Right hindlimb (tissue), 1 donor: ENCODE data around the gene NKD2.

Source experiments
- DNase-seq: peaks from one replicate; pipeline ENCODE4 v3.0.0-alpha.2; 2018

Gene NKD2

GRCh38 chr5:1032011-1032410 lies 23.4 kb downstream of the NKD2 start:
- DNase-seq = no peak

DNA sequence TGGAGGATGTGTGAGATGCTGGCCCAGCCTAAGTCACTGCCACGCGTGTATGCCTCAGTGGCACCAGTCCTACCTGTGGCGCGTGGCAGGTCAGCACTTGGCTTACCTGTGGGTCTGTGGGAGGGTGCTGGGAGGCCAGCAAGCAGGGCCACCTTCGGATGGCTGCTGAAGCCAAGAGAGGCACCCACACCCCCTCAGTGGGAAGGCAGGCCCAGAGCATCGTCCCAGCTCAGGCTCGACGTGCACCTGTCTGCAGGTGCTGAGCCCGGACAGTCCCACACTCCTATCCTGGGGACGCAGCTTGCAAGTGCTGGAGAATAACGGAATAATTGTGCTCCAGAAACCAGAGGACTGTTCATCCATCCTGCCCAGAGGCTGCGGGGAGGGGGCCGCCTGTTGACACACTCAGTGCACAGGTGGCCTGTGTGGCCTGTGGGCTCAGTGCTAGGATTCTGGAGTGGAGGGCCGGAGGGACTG lies 24.0 kb downstream of the NKD2 start:
- DNase-seq = no peak

- no peak for DNase-seq
These were observed 24.6 kb downstream of the NKD2 start for GRCh38 chr5:1033178-1033577.

- DNase-seq = no peak
These were observed 25.2 kb downstream of the NKD2 start for GRCh38 chr5:1033606-1034420.

DNA sequence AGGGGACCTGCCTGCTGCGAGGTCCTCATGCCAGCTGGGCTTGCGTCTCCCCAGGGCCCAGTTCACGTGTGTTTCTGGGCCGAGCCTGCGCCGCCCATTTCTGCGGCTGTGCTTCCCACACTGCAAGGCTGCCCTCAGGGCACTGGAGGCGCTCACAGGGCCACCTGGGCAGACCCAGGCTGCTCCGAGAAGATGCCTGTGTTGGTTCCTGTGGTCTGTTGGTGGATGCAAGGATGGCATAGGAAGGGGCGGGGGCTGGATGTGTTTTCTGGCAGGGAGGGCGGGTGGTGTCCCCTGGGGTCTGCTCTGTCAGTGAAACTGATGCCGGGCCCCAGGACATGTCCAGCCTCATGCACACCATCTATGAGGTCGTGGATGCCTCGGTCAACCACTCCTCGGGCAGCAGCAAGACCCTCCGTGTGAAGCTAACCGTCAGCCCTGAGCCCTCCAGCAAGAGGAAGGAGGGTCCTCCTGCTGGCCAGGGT lies 25.9 kb downstream of the NKD2 start:
- no peak for DNase-seq

DNA sequence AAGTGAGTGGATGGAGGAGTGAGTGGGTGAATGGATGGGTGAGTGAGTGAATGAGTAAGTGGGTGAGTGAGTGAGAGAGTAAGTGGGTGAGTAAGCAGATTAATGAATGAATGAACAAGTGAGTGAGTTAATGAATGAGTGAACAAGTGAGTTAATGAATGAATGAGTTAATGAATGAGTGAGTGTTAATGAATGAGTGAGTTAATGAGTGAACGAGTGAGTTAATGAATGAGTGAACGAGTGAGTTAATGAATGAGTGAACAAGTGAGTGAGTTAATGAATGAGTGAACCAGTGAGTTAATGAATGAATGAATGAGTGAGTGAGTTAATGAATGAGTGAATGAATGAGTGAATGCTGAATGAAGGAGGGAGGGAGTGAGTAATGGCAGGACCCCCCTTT lies 26.4 kb downstream of the NKD2 start:
- no peak for DNase-seq

GRCh38 chr5:1035421-1036405 lies 27.1 kb downstream of the NKD2 start:
- no peak for DNase-seq

- no peak for DNase-seq
These were observed 28.0 kb downstream of the NKD2 start for GRCh38 chr5:1036504-1037122.

DNA sequence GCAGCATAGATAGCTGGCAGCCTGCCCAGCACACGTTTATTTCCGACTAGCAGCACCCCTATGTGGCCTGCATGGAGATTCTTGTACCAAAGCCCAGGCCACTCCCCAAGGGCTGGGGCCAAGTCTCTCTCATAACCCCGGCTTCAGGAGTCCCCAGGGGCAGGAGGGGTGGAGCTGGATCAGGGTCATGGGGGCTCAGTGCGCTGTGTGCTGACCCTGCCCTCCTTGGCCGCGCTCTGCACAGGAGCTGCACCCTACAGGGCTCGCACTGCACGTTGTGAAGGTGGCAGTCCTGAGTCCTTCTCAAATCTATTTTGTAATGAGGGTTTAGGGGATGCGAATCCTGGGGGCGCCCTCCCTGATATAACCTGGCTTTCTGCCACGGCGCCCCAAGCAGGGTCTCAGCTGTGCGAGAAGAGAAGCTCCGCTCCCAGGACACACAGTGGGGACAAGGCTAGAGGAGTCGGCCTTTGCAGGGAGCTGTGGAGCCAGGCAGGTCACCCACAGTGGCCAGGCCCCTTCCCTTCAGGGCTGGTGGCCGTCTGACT lies 28.6 kb downstream of the NKD2 start:
- DNase-seq = no peak

DNA sequence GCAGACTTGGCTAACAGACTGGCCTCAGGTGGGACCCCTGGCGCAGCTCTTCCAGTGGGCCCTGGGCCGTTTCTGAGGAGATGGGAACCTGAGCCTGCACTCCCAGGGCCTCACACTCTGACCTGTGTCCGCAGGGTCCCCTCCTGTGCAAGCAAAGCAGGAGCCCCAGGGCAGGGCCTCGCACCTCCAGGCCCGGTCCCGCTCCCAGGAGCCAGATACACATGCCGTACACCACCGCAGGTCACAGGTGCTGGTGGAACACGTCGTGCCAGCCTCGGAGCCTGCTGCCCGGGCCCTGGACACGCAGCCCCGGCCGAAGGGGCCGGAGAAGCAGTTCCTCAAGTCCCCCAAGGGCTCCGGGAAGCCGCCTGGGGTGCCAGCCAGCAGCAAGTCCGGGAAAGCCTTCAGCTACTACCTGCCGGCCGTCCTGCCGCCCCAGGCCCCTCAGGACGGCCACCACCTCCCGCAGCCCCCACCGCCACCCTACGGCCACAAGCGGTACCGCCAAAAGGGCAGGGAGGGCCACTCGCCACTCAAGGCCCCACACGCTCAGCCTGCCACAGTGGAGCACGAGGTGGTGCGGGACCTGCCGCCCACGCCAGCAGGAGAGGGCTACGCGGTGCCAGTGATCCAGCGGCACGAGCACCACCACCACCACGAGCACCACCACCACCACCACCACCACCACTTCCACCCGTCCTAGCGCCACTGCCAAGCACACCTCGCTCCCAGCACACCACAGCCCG lies 29.2 kb downstream of the NKD2 start:
- DNase-seq = no peak

DNA sequence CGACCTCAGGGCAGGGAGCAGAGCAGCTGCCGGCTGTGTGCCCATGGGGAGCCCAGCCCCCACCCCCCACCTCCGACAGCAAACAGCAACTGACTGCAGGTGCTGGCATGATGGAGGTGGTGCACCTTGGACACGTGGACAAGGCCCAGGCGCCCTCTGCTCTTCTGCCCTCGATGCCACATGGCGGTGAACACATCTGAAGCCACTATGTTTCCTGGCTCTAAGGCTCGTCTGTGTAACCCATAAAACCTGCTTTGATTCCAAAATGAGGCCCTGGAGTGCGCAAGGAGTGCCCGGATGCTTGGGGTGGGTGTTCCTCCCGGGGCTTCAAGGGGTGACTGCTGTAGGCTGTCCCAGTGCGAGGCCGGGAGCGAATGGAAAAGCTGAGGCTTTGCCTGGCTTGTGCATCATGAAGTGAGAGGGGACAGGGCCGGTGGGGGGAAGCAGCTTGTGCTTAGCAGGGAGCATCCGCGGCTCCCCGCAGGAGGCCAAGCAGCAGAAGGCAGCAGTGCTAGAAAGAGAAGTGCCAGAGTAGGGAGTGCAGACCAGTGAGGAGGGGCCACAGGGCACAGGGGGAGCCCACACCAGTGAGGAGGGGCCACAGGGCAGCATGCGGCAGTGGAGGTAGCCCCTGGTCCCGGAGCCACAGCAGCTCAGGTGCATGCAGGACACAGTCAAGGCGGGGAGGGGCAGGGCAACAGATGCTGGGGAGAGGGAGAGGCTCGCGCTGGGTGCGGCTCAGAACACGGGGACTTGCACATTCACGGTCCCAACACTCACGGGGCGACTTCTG lies 30.0 kb downstream of the NKD2 start:
- no peak for DNase-seq

DNA sequence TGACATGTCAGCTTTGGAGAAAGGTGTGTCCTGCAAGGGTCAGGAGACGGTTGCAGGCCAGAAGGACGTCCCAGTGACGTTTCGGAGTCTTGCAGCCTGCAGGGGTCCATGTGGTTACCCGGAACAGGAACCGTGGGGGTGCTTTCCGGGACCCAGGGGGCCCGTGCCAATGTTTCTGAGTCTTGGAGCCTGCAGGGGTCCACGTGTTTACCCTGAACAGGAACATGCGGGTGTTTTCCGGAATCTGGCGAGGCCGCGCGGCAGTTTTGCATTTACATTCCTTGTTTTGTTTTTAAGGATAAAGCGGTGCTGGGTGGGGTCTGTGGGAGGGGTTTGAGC lies 30.6 kb downstream of the NKD2 start:
- DNase-seq = no peak

- DNase-seq = no peak
These were observed 31.2 kb downstream of the NKD2 start for GRCh38 chr5:1039706-1040260.

DNA sequence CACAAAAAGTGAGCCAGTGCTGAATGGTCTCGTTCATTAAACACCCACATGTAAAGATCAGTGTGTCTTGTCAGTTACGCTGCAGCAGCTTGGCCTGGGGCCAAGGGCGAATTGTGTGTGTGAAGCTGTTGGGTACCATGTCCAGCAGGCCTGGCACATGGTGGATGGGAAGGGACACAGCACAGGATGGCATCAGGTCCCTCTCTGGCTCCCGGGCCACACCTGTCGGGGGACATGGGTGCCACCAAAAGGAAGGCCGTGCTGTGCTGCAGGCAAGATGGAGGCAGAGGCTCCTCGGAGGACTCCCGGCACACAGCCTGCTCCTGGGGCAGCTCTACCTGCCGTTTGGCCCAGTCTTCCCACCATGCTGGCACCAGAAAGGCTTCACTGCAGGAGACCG lies 32.0 kb downstream of the NKD2 start:
- DNase-seq = no peak

GRCh38 chr5:1041225-1042143 lies 32.9 kb downstream of the NKD2 start:
- DNase-seq = no peak

DNA sequence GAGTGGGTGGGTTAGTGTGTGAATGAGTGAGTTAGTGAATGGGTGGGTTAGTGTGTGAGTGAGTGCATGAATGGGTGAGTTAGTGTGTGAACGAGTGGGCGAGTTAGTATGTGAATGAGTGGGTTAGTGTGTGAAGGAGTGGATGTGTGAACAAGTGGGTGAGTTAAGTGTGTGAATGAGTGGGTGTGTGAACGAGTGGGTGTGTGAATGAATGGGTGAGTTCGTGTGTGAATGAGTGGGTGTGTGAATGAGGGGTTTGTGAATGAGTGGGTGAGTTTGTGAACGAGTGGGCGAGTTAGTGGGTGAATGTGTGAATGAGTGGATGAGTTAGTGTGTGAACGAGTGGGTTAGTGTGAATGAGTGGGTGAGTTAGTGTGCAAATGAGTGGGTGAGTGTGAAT lies 34.0 kb downstream of the NKD2 start:
- DNase-seq = no peak

DNA sequence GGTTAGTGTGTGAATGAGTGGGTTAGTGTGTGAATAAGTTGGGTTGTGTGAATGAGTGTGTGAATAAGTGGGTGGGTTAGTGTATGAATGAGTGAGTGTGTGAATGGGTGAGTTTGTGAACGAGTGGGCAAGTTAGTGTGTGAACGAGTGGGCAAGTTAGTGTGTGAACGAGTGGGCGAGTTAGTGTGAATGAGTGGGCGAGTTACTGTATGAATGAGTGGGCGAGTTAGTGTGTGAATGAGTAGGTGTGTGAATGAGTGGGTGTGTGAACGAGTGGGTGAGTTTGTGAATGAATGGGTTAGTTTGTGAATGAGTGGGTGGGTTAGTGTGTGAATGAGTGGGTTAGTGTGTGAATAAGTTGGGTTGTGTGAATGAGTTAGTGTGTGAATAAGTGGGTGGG lies 34.7 kb downstream of the NKD2 start:
- no peak for DNase-seq

DNA sequence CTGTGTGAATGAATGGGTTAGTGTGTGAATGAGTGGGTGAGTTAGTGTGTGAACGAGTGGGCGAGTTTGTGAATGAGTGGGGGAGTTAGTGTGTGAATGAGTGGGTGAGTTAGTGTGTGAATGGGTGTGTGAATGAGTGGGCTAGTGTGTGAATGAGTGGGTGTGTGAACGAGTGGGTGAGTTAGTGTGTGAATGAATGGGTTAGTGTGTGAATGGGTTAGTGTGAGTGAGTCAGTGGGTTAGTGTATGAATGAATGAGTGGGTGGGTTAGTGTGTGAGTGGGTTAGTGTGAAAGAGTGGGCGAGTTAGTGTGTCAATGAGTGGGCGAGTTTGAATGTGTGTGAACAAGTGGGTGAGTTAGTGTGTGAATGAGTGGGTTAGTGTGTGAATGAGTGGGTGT lies 35.5 kb downstream of the NKD2 start:
- no peak for DNase-seq

DNA sequence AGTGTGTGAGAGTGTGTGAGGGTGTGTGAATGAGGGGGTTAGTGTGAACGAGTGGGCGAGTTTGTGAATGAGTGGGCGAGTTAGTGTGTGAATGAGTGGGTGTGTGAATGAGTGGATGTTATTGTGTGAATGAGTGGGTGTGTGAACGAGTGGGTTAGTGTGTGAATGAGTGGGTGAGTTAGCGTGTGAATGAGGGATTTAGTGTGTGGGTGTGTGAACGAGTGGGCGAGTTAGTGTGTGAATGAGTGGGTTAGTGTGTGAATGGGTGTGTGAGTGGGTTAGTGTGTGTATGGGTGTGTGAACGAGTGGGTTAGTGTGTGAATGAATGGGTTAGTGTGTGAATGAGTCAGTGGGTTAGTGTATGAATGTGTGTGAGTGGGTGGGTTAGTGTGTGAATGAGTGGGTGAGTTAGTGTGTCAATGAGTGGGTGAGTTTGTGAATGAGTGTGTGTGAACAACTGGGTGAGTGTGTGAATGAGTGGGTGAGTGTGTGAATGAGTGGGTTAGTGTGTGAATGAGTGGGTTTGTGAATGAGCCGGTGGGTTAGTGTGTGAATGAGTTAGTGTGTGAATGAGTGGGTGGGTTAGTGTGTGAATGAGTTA lies 37.5 kb downstream of the NKD2 start:
- no peak for DNase-seq
